Stimulated activated CD8-positive, alpha-beta memory T cell treated with anti-CD3 and anti-CD28 coated beads, Interleukin-7, amount 100 ng/mL, for 1 hour (primary cell): ENCODE data around the gene CSNK2A1.

Source experiments
- DNase-seq, 2 donors: peaks; one replicate each; pipeline ENCODE4 v3.0.0-alpha.2; 2020; ENCODE audit warnings: low read depth in 2 of 2

CSNK2A1 gene

DNA sequence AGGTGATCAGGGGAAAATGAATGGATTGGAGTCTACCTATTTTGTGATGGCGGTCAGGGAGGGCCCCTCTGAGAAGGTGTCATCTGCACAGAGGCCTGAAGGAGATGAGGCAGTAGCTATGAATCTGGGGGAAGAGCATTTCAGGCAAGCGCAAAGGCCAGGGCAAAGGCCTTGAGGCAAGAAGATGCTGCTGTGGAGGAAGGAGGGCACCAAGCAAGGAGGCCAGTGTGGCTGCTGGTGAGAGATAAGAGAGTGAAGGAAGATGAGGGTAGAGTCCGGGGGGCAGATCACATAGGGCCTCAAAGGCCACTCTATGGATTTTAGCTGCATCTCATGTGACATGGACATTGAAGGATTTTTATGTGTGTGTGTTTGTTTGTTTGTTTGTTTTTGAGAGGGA is 20.6 kb upstream of the CSNK2A1 start:
- DNase-seq = no peak

DNA sequence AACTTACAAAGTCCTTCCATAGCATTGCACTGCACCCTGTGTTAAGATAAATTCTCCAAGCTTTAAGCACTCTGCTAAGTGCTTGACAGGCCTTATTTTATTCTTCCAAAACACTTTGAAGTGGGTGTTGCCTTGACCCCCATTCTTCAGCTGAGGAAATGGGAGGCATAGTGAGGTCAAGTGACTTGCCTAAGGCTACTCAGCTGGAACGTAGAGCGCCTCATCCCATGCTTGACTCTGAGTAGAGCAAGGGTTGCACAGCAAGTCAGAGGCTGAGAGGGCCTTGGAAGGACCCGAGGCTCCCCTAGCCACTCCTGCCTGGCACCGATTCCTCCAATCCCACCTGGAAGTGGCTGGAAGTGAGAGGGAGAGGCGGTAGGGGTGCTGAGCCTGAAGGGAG is 19.6 kb upstream of the CSNK2A1 start:
- DNase-seq = no peak

- no peak for DNase-seq
Measured at GRCh38 chr20:562232-562897, 18.8 kb upstream of the CSNK2A1 start.

DNA sequence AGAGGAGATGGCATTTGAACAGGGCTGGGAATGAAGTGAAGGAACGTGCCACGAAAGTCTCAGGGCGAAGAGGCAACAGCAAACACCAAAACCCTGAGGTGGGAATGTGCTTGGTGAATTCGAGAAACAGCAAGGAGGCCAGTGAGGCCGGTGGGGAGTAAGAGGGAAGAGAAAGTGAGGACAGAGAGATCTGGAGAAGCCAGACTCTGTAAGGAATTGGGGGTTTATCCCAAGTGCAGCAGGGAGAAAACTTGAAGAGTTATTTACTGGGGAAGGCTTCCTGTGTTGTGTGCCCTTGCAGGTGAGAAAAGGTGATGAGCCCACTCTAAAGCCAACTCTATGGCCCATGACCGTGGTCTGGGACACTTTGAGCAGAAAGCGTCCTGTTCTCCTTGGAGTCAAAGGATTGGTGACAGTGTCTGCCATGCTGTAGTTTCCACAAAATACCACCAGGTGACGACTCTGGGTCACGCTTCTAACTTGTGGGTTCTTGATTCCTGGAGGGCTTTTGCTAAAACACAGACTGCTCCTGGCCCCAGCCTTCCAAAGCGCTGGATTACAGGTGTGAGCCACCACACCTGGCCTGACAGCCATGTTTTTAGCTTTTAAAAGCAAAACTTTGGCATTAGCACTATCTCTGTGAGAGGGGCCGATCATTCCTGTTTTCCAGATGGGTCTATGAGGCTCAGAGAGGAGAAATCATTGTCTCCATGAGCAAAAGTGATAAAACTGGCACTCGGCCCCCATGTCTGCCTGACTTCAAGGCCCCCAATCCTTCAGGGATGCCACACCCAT is 18.0 kb upstream of the CSNK2A1 start:
- no peak for DNase-seq

DNA sequence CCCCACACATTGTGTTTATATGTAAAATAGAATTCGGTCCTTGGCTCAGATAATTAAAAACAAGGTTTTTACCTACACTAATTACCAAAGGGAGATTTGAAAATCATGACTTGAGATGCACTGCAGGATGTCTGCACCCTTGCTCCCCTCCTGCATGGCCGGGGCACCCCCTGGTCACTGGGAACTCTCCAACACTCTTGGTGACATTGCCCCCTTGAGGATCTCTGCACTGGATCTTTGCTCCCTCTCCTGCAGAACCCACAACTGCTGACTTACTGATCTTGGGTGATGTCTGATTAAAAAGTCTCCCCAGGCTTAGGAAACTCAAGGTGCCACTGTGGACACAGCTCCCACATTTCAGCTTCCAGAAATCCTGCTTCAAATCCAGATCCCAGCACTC is 17.1 kb upstream of the CSNK2A1 start:
- DNase-seq = no peak

GRCh38 chr20:558117-558516 is 14.5 kb upstream of the CSNK2A1 start:
- no peak for DNase-seq

- DNase-seq = no peak
Measured at GRCh38 chr20:556984-557383, 13.4 kb upstream of the CSNK2A1 start.

GRCh38 chr20:555976-556385 is 12.4 kb upstream of the CSNK2A1 start:
- no peak for DNase-seq

GRCh38 chr20:550611-551010 is 7.0 kb upstream of the CSNK2A1 start:
- DNase-seq = no peak

GRCh38 chr20:549722-550496 is 6.3 kb upstream of the CSNK2A1 start:
- no peak for DNase-seq

DNA sequence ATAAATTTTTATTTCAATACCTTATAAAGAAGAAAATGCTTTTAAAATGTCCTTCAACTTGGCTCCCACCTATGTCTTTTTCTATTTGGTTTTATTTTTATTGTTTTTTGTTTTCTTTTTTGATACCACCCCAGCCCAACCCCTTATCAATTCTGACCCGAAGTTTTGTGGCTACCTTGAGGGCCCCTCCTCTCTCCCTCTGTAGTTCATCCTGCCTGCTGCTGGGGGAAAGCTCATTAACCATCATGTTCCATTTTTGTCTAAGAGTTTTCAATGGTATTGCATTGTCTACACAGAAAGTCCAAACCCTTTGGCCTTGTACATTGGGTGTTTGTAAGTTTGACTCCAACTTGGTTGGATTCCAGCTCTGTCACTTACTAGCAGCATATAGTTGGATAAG is 5.3 kb upstream of the CSNK2A1 start:
- no peak for DNase-seq

GRCh38 chr20:547394-547793 is 3.8 kb upstream of the CSNK2A1 start:
- DNase-seq = no peak

GRCh38 chr20:546353-546752 is 2.8 kb upstream of the CSNK2A1 start:
- no peak for DNase-seq

DNA sequence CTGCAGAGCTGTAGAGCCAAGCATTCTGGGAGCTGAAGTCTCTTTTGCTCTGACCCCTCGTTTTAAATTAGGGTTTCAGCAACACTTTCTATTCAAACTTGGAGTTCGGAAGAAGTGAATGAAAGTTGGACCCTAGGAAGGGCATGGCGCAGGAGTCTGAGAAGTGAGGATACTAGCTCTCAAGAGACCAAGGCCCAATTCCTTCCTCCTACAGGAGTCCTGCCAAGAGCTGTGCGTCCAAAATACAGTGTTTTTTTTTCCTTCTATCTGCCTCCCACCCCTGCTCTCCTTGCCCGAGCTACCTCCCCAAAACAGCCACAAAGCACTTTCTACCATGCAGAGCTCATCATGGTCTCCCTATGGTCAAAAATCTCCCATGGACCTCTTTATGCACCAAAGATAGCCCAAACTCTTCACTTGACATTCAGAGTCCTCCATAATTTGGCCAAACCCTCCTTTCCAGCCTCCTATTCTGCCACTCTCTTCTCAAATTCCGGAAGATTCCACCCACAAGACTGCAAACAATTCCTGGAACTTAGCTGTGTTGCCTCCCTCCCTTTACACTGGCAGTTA is 649 bp upstream of the CSNK2A1 start:
- DNase-seq = no peak

DNA sequence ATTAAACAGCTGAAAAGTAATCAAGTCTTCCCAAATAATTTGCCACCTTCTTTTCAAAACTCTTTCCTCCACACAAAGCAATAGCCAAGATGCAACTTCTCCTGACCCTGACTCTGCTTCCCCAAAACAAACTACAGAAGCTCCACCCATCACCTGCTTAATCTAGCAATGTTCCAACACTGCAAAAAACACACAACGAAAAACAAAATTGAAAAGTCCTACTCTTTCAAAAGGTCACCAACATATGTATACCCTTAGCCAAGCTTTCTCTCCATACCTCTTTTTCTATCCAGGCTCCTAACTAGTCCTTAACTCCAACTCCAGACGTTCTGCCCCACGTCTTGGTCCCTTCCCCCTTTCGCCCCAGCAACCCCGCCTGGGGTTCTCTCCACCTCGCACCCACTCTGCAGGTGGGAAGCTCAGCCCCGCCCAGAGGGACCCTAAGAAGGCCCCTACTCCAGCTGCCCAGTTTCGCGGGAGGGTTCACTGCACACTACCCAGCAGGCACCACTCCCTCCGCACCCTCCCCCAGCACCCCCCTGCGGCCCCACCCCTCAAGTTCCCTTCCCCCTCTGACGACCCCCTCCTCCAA is 717 bp downstream of the CSNK2A1 start:
- no peak for DNase-seq

- DNase-seq = no peak
Measured at GRCh38 chr20:540391-541201, 3.0 kb downstream of the CSNK2A1 start.

GRCh38 chr20:539848-540247 is 3.7 kb downstream of the CSNK2A1 start:
- DNase-seq = no peak

GRCh38 chr20:539191-539590 is 4.4 kb downstream of the CSNK2A1 start:
- DNase-seq = no peak

DNA sequence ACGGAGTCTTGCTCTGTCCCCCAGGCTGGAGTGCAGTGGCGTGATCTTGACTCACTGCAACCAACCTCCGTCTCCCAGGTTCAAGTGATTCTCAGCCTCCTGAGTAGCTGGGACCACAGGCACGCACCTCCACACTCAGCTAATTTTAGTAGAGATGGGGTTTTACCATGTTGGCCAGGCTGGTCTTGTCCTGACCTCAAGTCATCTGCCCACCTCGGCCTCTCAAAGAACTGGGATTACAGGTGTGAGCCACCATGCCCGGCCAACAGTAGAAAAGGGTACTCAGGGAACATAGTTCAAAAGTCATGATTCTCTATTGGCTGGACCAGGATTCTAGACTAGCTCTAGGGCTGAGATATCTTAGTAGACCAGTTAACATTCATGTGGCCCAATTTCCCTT is 5.6 kb downstream of the CSNK2A1 start:
- DNase-seq = no peak

DNA sequence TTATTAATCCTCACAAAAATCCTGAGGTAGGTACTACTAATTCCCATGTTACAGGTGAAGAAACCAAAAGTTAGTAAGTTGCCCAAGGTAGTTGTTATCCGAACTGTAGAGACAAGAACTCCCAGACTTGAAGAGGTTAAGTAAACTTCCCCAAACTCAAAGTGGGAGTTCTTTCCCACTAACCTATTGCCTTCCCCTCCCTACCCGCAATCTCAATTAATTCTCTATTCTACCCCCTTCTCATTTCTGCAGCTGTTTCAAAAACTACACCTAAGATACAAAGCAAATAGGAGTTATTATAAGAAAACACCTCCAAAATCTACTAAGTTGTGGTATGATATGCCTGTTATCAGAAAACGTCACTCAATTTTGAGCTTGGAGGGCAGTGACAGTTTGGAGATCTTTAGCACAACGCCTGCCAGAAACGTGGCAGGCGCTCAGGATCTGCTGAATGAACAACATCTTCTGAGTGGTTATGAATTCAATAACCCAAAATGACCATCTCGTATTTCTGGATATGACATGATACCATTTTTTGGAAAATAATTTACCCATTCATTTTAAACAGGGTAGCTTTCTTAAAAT is 7.1 kb downstream of the CSNK2A1 start:
- DNase-seq = no peak

DNA sequence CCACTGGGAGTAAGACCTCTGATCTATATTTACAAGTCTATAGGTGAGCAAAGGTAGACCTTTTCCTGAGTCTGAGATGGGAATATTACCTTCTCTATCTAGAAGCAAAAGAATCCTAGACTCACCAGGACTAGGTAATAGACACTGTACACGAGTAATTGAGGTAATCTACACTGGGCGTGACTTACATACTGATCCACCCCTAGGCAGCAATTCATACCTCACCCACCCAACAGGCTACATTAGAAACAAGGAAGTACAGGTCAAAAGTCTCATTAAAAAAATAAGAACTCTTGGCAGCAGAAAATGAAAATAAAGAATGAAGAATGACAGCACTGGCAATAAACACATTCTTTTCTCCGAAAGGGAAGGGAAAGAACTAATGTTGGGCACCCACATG is 7.6 kb downstream of the CSNK2A1 start:
- DNase-seq = no peak
